NB4 (cell line): ENCODE measurements around the gene SCGN.

Experiments
- MYC ChIP-seq: IDR thresholded peaks from 2 replicates; pipeline ENCODE4 v1.6.1; 2011; ENCODE audit warnings: low read depth, low read length
- POLR2A ChIP-seq: IDR thresholded peaks from 2 replicates; pipeline ENCODE4 v1.6.1; 2011; ENCODE audit warnings: mild to moderate bottlenecking; ENCODE audit not compliant: insufficient read length; ENCODE audit errors: extremely low read depth
- TF ChIP-seq, protein P1 (sequence below): IDR thresholded peaks from one replicate; pipeline ENCODE4 v1.5.1; 2012; ENCODE audit warnings: low read depth, low read length
- TF ChIP-seq, protein P2 (sequence below): IDR thresholded peaks from 2 replicates; pipeline ENCODE4 v1.6.1; 2011; ENCODE audit warnings: low read depth, low read length

DNA sequence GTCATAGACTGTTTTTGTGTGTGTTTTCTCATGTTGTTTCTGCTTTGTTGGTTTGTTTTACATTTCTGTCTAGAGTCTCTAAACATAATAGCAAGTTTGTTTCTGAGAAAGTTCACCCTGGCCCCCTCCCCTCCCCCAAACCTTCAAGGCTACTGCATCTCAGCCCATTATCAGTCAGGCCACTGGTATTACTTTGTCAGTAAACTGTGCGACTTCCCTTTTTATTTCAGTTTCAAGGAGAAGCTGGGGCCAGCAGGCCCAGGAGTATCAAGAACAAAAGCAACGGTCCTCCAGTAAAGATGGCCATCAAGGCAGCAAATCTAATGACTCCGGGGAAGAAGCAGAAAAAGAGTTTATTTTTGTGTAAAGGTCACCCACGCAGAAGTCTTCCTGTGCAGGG lies 32.8 kb upstream of the SCGN start:
- TF ChIP-seq, protein P1, sequence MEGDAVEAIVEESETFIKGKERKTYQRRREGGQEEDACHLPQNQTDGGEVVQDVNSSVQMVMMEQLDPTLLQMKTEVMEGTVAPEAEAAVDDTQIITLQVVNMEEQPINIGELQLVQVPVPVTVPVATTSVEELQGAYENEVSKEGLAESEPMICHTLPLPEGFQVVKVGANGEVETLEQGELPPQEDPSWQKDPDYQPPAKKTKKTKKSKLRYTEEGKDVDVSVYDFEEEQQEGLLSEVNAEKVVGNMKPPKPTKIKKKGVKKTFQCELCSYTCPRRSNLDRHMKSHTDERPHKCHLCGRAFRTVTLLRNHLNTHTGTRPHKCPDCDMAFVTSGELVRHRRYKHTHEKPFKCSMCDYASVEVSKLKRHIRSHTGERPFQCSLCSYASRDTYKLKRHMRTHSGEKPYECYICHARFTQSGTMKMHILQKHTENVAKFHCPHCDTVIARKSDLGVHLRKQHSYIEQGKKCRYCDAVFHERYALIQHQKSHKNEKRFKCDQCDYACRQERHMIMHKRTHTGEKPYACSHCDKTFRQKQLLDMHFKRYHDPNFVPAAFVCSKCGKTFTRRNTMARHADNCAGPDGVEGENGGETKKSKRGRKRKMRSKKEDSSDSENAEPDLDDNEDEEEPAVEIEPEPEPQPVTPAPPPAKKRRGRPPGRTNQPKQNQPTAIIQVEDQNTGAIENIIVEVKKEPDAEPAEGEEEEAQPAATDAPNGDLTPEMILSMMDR, result no peak
- TF ChIP-seq POLR2A (no peak), MYC (no peak)
- TF ChIP-seq, protein P2, sequence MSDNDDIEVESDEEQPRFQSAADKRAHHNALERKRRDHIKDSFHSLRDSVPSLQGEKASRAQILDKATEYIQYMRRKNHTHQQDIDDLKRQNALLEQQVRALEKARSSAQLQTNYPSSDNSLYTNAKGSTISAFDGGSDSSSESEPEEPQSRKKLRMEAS, result no peak
